ENCODE results near the gene DAAM2.

- TF ChIP-seq SIN3A (IDR thresholded peaks at IDR 0.05; ENCODE audit: borderline replicate concordance, low read depth, low read length) (no peak), CTCF (IDR thresholded peaks at IDR 0.05) (no peak), NFIC (IDR thresholded peaks at IDR 0.05; ENCODE audit: borderline replicate concordance) (no peak), SMC3 (IDR thresholded peaks at IDR 0.05; ENCODE audit: low read depth, low read length) (no peak), MAX (IDR thresholded peaks at IDR 0.05; ENCODE audit: low read depth) (no peak), EP300 (IDR thresholded peaks at IDR 0.05; ENCODE audit: borderline replicate concordance in 1 of 2, low read depth in 1 of 2, low read length in 1 of 2) (no peak), EZH2phosphoT487 (IDR thresholded peaks at IDR 0.05; ENCODE audit: borderline replicate concordance, low read depth) (no peak), POLR2AphosphoS5 (IDR thresholded peaks at IDR 0.05; ENCODE audit: low read depth, low read length) (no peak), ZBTB33 (IDR thresholded peaks at IDR 0.05; ENCODE audit: borderline replicate concordance, low read depth) (no peak), TAF1 (IDR thresholded peaks at IDR 0.05; ENCODE audit: borderline replicate concordance, low read depth, low read length) (no peak), IRF3 (IDR thresholded peaks at IDR 0.05; ENCODE audit: low read depth, low read length) (no peak), YY1 (IDR thresholded peaks at IDR 0.05; ENCODE audit: low read depth) (no peak), USF1 (IDR thresholded peaks at IDR 0.05; ENCODE audit: borderline replicate concordance, low read depth) (no peak), TEAD4 (IDR thresholded peaks at IDR 0.05; ENCODE audit: borderline replicate concordance, insufficient read depth) (no peak)
Measured at GRCh38 chr6:39917329-39917728, 125.2 kb downstream of the DAAM2 start.
